ENCODE data around the gene TMUB1.

DNA sequence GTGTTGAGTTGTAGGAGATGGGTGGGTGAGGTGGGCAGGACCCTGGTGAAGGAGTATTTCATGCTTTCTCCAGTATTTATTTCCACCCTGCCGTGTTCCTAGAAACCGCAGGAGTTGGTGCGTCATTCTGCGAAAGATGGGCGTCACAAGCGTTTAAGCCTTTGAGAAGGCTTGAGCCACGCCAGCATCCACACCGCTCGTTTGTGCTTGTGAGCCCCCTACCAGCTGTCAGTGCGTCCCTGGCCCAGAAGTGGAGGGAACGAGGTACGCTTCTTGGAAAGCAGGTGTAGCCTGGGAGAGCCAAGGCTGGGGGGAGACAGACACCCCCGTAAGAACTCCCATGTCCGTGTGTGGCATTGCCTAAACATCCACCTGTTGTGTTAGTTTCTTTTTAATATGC, 8.7 kb upstream of the TMUB1 start:
- no peak for TF ChIP-seq GATA2 (IDR thresholded peaks at IDR 0.05; ENCODE audit: low read depth, low read length)
- no peak for TF ChIP-seq GATA3 (IDR thresholded peaks at IDR 0.05; ENCODE audit: low read depth, low read length)
